Middle frontal gyrus (tissue), 1 donor: ENCODE measurements around the gene STAC3.

ENCODE experiments used
- DNase-seq: peaks from one replicate; pipeline ENCODE4 v3.0.0-alpha.2; 2015; ENCODE audit warnings: low spot score; ENCODE audit errors: extremely low spot score

Gene STAC3

GRCh38 chr12:57211791-57212700 is 38.9 kb downstream of the STAC3 start:
- DNase-seq, result no peak

- DNase-seq, result no peak
Observed at GRCh38 chr12:57210926-57211692, 39.9 kb downstream of the STAC3 start.

GRCh38 chr12:57210461-57210860 is 40.5 kb downstream of the STAC3 start:
- no peak for DNase-seq

- DNase-seq, result no peak
Observed at GRCh38 chr12:57209916-57210315, 41.1 kb downstream of the STAC3 start.

- DNase-seq, result peak; percentile 46
Observed at GRCh38 chr12:57208631-57209282, 42.2 kb downstream of the STAC3 start.

- DNase-seq, result no peak
Observed at GRCh38 chr12:57207731-57208630, 43.0 kb downstream of the STAC3 start.

- no peak for DNase-seq
Observed at GRCh38 chr12:57205931-57206330, 45.1 kb downstream of the STAC3 start.

GRCh38 chr12:57205186-57205585 is 45.8 kb downstream of the STAC3 start:
- DNase-seq, result no peak

- DNase-seq, result no peak
Observed at GRCh38 chr12:57204454-57204853, 46.5 kb downstream of the STAC3 start.

- DNase-seq, result no peak
Observed at GRCh38 chr12:57203791-57204190, 47.2 kb downstream of the STAC3 start.

- no peak for DNase-seq
Observed at GRCh38 chr12:57203201-57203600, 47.8 kb downstream of the STAC3 start.

GRCh38 chr12:57202321-57202720 is 48.7 kb downstream of the STAC3 start:
- no peak for DNase-seq

- DNase-seq, result no peak
Observed at GRCh38 chr12:57201631-57202030, 49.4 kb downstream of the STAC3 start.

GRCh38 chr12:57201219-57201618 is 49.8 kb downstream of the STAC3 start:
- no peak for DNase-seq

- DNase-seq, result no peak
Observed at GRCh38 chr12:57200497-57200896, 50.5 kb downstream of the STAC3 start.

GRCh38 chr12:57199191-57199590 is 51.8 kb downstream of the STAC3 start:
- DNase-seq, result no peak

- no peak for DNase-seq
Observed at GRCh38 chr12:57198329-57198728, 52.7 kb downstream of the STAC3 start.

- DNase-seq, result no peak
Observed at GRCh38 chr12:57196956-57197355, 54.0 kb downstream of the STAC3 start.

GRCh38 chr12:57196439-57196838 is 54.5 kb downstream of the STAC3 start:
- no peak for DNase-seq

- no peak for DNase-seq
Observed at GRCh38 chr12:57195611-57196371, 55.2 kb downstream of the STAC3 start.
